ENCODE data around the gene FAR1.
A peak's percentile ranks its signal among the peaks of the same experiment; 100 is the strongest.

- TF ChIP-seq CTCF (IDR thresholded peaks at IDR 0.05; ENCODE audit: low read depth, low read length, poor library complexity, severe bottlenecking) (peak; percentile 42), EZH2phosphoT487 (IDR thresholded peaks at IDR 0.05; ENCODE audit: borderline replicate concordance, low read length) (no peak)
Observed at GRCh38 chr11:13776134-13776815, 107.8 kb downstream of the FAR1 start.
